GOT3 (cell line): Measurements from ENCODE around the gene ARHGAP21.

ENCODE experiments used
- DNase-seq: peaks from one replicate; lab custom pipeline; 2025; ENCODE audit warnings: mixed read lengths; lab: John Stamatoyannopoulos, UW

ARHGAP21 gene

DNA sequence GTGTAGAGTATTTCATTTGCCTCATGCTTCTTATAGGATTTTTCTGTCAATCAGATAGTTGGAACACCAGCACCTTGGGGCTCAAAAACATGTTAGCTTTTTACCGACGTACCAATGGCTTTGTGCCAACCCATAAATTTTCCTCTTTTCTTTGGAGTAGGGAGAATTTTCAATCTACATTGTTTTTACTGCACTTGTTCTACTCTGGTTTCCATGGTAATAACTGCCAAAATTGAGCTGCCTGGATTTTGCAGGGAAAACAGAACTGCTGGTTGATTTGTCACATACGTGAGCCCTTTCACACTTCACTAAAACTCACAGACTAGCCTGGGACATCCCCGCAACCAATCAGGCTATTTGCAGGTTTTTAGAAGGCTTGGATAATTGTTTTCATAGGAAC is 189.7 kb downstream of the ARHGAP21 start:
- no peak for DNase-seq
